B cell (primary cell): Measurements from ENCODE around the gene CHD2.

Source experiments
- EZH2 ChIP-seq: IDR thresholded peaks from 2 replicates; pipeline ENCODE4 v1.6.1; 2012; ENCODE audit warnings: borderline replicate concordance, low read depth, mild to moderate bottlenecking, moderate library complexity, low read length; ENCODE audit not compliant: insufficient read depth, poor library complexity, severe bottlenecking
- TF ChIP-seq, protein P1 (sequence below): fragments of 200-600 bp; IDR thresholded peaks from one replicate; pipeline ENCODE4 v1.8.0; 2022; ENCODE audit warnings: antibody characterized with exemption, mild to moderate bottlenecking

DNA sequence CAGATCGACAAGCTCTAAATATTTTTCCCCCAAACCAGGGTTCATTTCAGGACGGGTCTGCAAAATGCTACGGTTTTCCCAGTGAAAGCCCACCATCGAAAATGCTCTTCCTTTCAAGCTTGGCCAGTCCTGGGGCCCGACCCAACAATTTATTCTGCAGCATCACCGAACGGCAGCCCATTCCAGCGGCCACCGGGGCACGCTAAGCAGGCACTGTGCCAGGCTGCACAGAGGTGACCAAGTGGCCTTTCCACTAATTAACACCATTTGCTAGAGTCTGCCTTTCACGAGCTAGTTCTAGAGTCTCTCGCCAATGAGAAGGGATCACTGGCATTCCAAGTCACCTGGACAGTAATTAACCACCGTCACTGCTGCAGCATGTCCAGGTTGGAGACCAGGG, 174.5 kb downstream of the CHD2 start:
- TF ChIP-seq, protein P1, sequence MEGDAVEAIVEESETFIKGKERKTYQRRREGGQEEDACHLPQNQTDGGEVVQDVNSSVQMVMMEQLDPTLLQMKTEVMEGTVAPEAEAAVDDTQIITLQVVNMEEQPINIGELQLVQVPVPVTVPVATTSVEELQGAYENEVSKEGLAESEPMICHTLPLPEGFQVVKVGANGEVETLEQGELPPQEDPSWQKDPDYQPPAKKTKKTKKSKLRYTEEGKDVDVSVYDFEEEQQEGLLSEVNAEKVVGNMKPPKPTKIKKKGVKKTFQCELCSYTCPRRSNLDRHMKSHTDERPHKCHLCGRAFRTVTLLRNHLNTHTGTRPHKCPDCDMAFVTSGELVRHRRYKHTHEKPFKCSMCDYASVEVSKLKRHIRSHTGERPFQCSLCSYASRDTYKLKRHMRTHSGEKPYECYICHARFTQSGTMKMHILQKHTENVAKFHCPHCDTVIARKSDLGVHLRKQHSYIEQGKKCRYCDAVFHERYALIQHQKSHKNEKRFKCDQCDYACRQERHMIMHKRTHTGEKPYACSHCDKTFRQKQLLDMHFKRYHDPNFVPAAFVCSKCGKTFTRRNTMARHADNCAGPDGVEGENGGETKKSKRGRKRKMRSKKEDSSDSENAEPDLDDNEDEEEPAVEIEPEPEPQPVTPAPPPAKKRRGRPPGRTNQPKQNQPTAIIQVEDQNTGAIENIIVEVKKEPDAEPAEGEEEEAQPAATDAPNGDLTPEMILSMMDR, result no peak
- TF ChIP-seq EZH2, result no peak
